GM18868 (cell line): ENCODE results near the gene SPDYE3.
"Not testable (repeated sequence)": the region's sequence is repeated elsewhere in the genome, so short reads cannot be mapped to it uniquely, and the experiment has no call there.

Source experiments
- ATAC-seq: cut with Tn5 transposase; IDR thresholded peaks from one replicate; pipeline ENCODE4 v1.9.1; 2021; ENCODE audit warnings: mild to moderate bottlenecking, moderate library complexity; ENCODE audit not compliant: unreplicated experiment

SPDYE3 gene

GRCh38 chr7:100348805-100349204 lies 41.3 kb downstream of the SPDYE3 start:
- ATAC-seq, result no peak

GRCh38 chr7:100349757-100350156 lies 42.3 kb downstream of the SPDYE3 start:
- ATAC-seq, result no peak

- ATAC-seq, result no peak
Observed at GRCh38 chr7:100351657-100352058, 44.2 kb downstream of the SPDYE3 start.

GRCh38 chr7:100352230-100352781 lies 44.8 kb downstream of the SPDYE3 start:
- ATAC-seq, result not testable (repeated sequence)

DNA sequence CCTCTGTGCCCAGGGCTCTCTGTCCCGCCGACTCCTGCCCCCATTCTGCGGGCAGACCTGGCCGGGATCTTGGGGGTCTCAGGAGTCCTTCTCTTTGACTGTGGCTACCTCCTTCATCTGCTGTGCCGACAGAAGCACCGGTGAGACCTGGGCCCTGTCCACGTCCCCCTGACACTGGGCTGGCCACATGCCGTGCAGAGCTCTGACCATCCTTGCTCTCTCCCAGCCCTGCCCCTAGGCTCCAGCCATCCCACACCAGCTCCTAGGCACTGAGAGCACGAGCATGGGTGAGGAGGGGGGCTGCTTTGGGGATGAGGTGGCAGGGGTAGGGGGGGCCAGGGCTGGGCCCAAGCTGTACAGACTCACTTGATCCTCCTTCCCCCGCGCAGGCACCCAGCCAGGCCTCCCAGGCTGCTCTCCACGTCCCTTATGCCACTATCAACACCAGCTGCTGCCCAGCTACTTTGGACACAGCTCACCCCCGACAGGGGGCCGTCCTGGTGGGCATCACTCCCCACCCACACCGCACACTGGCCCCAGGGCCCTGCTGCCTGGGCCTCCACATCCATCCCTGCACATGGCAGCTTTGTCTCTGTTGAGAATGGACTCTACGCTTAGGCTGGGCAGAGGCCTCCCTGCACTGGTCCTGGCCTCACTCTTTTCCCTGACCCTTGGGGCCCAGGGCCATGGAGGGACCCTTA lies 45.6 kb downstream of the SPDYE3 start:
- ATAC-seq, result no peak

GRCh38 chr7:100353685-100354330 lies 46.3 kb downstream of the SPDYE3 start:
- no peak for ATAC-seq

- ATAC-seq, result no peak
Observed at GRCh38 chr7:100356416-100357068, 49.0 kb downstream of the SPDYE3 start.

GRCh38 chr7:100357131-100357561 lies 49.6 kb downstream of the SPDYE3 start:
- ATAC-seq, result no peak

- ATAC-seq, result no peak
Observed at GRCh38 chr7:100358027-100358856, 50.7 kb downstream of the SPDYE3 start, which contains the start of gene PILRB. TSS of gene PILRB (plus strand) at chr7:100358117. CDS start at chr7:100358303, 186 bp downstream.

GRCh38 chr7:100358857-100359212 lies 51.3 kb downstream of the SPDYE3 start:
- ATAC-seq, result no peak

DNA sequence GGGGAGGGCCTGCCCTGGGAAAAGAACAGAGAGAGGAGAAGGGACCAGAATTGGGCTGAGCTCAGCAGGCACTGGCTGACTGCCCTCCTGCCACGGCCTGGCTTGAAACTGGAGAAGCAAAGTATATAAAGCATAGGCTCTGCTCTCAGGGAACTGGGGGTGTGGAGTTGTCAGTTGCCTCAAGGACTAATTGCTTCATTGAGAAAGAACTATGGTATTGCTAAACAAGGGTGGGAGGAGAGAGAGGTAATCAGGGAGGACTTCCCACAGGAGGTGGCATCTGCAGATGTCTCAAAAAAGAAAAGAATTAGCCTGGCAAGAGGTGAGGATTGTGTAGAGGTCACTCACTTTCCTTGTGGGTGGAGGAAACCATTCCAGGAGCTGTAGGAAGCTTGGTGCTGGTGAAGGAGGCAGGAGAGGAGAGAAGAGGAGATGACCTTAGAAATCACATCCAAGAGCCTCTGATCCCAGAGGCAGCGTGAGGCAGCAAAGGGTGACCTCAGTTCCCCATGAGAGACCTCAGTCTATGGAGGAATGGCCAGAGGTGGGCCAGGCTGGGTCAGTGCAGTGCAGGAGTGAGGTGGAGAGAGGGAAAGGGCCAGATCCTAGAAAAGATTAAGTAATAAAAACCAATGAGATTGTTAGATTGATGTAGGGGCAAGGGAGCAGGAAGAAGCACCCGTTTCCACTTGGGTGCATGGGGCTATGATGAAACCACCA lies 52.8 kb downstream of the SPDYE3 start:
- ATAC-seq, result no peak

GRCh38 chr7:100363098-100363497 lies 55.6 kb downstream of the SPDYE3 start:
- no peak for ATAC-seq

GRCh38 chr7:100363797-100364196 lies 56.3 kb downstream of the SPDYE3 start:
- ATAC-seq, result not testable (repeated sequence)

- no peak for ATAC-seq
Observed at GRCh38 chr7:100364480-100364879, 57.0 kb downstream of the SPDYE3 start.

GRCh38 chr7:100365998-100366367 lies 58.5 kb downstream of the SPDYE3 start:
- not testable (repeated sequence) for ATAC-seq

DNA sequence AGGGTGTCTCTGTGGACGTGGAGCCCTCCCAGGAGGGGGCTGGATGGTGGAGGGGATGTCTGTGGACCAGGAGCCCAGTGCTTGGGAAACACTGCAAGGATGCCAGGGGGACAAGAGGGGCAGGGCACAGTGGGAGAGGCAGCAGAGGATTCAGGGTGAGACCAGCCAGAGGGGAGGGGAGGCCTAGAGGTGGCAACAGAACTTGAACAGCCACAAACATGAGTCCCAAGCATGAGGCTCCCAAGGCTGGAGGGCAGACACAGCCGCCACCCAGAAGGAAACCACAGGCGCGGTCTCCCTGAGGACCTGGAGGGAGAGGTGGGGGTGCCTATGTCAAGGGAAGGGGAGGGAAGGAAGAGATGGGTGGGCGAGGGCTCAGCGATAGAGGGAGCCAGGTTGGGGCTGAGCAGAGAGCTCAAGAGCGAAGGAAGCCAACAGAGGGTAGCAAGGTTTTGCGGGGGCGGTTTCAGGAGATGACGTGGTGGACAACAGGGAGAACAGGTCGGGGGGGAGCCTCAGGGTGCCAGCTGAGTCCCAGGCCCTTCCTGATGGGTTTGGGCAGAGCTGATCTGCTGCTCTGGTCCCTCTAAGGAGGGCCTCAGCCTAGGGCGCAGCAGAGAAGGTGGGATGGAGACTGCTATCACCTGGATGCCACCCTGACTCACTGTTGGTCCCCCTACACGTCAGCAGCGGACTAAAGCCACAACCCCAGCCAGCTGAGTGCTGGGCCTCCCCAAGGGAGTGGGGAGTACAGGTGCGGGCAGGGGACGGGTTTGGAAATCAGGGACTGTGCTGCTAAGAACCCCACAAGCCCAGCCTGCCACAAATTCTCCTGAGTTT lies 59.1 kb downstream of the SPDYE3 start:
- ATAC-seq, result no peak

- no peak for ATAC-seq
Observed at GRCh38 chr7:100367251-100367620, 59.7 kb downstream of the SPDYE3 start.

DNA sequence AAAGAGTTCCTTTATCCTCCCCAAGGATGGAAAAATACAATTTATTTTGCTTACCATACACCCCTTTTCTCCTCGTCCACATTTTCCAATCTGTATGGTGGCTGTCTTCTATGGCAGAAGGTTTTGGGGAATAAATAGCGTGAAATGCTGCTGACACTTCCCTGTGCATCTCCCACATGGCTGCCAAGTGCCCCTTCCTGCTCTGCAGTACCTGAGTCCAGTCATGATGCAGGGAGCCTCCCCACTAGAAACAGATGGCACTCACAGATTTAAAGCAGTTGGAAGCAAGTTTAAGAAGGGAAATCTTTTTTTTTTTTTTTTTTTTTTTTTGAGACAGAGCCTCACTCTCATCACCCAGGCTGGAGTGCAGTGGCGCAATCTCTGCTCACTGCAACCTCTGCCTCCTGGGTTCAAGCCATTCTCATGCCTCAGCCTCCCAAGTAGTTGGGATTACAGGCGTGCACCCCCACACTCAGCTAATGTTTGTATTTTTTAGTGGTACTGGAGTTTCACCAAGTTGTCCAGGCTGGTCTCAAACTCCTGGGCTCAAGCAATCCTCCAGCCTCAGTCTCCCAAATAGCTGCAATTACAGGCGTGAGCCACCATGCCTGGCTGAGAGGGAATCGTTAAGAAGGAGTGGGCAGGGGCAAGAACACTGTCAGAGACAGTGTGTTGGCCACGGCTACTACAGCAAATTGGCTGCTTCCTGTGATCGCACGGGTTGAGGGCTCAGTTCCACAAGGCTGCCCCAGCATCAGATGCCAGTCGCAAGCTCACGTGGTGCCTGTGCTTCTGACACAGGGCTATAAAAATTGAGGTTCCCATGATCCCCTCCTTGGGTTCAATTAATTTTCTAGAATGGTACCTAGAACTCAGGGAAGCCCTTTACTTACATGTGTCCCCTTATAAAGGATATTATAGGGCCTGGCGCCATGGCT lies 60.4 kb downstream of the SPDYE3 start:
- no peak for ATAC-seq
